ENCODE measurements around the gene SBNO2. TPM values are rescaled to one million over a fixed set of nuclear protein-coding genes. Genes with fewer than 3 reads are reported as not detected.
"Not testable (repeated sequence)": the region's sequence is repeated elsewhere in the genome, so short reads cannot be mapped to it uniquely, and the experiment has no call there.

SBNO2 gene
- total RNA-seq, 4 donors from 2014 or later, result 33.1 to 208 (median 61.9) TPM

DNA sequence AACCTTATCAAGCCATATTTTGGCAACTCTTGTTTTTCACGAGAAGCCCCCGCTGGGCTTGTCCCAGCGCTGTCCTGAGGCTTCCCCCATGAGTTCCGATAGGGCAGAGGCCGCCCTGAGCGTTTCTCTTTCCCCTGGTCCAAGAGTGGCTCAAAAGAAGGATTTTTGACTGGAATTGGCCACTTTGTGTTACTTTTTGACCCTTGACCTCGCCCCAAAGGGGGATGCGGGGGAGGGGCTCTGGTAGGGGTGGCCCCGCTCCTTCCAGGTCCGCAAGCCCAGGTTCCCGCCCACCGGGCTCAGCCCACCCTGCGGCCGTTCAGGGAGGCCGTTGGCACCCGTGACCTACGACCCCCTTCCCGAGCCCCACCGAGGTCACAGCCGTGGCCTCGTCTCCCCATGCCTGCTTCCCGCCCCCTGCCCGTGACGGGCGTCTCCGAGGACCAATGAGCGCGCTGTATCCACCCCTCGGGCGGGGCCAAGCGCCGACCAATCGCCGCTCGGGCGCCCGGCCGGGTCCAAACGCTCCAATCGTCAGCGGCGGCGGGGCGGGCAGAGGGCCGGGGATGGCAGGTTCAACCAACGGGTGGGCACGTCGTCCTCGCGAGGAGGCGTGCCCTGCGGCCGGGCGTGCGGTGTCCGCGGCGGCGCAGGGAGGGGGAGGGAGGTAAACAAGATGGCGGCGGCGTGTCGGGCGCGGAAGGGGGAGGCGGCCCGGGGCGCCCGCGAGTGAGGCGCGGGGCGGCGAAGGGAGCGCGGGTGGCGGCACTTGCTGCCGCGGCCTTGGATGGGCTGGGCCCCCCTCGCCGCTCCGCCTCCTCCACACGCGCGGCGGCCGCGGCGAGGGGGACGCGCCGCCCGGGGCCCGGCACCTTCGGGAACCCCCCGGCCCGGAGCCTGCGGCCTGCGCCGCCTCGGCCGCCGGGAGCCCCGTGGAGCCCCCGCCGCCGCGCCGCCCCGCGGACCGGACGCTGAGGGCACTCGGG lies 31.3 kb upstream of the SBNO2 start, which contains the start of gene STK11:
Gene STK11 (plus strand): TSS at position 665 of the 986 bp plus-strand sequence. CDS start 1,136 bp downstream, outside the sequence.
- DNase-seq (ENCODE audit: low spot score), result peak; percentile 98
- TF ChIP-seq, protein P1, sequence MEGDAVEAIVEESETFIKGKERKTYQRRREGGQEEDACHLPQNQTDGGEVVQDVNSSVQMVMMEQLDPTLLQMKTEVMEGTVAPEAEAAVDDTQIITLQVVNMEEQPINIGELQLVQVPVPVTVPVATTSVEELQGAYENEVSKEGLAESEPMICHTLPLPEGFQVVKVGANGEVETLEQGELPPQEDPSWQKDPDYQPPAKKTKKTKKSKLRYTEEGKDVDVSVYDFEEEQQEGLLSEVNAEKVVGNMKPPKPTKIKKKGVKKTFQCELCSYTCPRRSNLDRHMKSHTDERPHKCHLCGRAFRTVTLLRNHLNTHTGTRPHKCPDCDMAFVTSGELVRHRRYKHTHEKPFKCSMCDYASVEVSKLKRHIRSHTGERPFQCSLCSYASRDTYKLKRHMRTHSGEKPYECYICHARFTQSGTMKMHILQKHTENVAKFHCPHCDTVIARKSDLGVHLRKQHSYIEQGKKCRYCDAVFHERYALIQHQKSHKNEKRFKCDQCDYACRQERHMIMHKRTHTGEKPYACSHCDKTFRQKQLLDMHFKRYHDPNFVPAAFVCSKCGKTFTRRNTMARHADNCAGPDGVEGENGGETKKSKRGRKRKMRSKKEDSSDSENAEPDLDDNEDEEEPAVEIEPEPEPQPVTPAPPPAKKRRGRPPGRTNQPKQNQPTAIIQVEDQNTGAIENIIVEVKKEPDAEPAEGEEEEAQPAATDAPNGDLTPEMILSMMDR (IDR thresholded peaks at IDR 0.05), result no peak
- peak; percentile 95 for ATAC-seq (ENCODE audit: low FRiP score)

GRCh38 chr19:1200614-1201013 lies 26.5 kb upstream of the SBNO2 start:
- DNase-seq (ENCODE audit: low spot score); ATAC-seq (ENCODE audit: low FRiP score): not testable (repeated sequence)

- ATAC-seq (ENCODE audit: low FRiP score) (no peak), DNase-seq (ENCODE audit: low spot score) (no peak)
- TF ChIP-seq, protein P1 (IDR thresholded peaks at IDR 0.05), result no peak
Observed at GRCh38 chr19:1199531-1199930, 25.5 kb upstream of the SBNO2 start.

- TF ChIP-seq, protein P1 (IDR thresholded peaks at IDR 0.05), result no peak
- ATAC-seq (ENCODE audit: low FRiP score), result peak; percentile 65
- no peak for DNase-seq (ENCODE audit: low spot score)
Observed at GRCh38 chr19:1189419-1189818, 15.4 kb upstream of the SBNO2 start.

- TF ChIP-seq, protein P1 (IDR thresholded peaks at IDR 0.05), result no peak
- ATAC-seq (ENCODE audit: low FRiP score), result peak; percentile 16
- no peak for DNase-seq (ENCODE audit: low spot score)
Observed at GRCh38 chr19:1183543-1184172, 9.6 kb upstream of the SBNO2 start.

GRCh38 chr19:1182727-1183126 lies 8.7 kb upstream of the SBNO2 start:
- TF ChIP-seq, protein P1 (IDR thresholded peaks at IDR 0.05), result no peak
- no peak for ATAC-seq (ENCODE audit: low FRiP score)
- DNase-seq (ENCODE audit: low spot score), result no peak

DNA sequence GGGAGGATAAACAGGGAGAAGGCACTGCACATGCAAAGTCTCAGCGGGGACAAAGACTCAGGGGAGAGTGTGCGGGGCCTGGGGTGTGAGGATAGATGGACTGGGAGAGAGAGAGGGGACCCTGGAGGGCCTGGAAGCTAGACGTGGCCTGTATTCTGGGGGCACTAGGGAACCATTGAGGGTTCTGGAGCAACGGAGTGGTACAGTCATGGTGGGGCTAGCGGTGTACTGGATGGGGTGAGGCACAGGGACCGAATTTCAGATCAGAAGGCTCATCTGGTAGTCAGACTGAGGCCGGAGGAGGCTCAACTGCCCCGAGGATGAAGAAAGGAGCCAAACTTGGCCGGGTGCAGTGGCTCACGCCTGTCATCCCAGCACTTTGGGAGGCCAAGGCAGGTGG lies 8.0 kb upstream of the SBNO2 start:
- TF ChIP-seq, protein P1 (IDR thresholded peaks at IDR 0.05), result no peak
- ATAC-seq (ENCODE audit: low FRiP score) (no peak), DNase-seq (ENCODE audit: low spot score) (no peak)
